Gastroesophageal sphincter (tissue), 4 donors: ENCODE measurements around the gene CDKAL1. TPM values are rescaled to one million over a fixed set of nuclear protein-coding genes. Genes with fewer than 3 reads are reported as not detected.

Experiments
- ATAC-seq: fragments of 150-250 bp; one replicate; pipeline ENCODE4 v1.9.1; 2016; ENCODE audit warnings: mild to moderate bottlenecking, moderate library complexity
- H3K27ac ChIP-seq, 4 donors: fragments of 200-600 bp; sonication (generic) in 3 of 4; 1 replicate in 3 of 4; 2 replicates in 1 of 4; pipeline ENCODE4 v1.5.1; 2016 to 2019
- H3K27me3 ChIP-seq: fragments of 200-600 bp; sonication (generic); one replicate; pipeline ENCODE4 v1.5.1; 2019
- H3K36me3 ChIP-seq, 2 donors: fragments of 200-600 bp; sonication (generic); one replicate each; pipeline ENCODE4 v1.5.1; 2019; ENCODE audit warnings: control low read depth in 1 of 2
- H3K4me1 ChIP-seq, 3 donors: fragments of 200-600 bp; sonication (generic); 1 replicate in 2 of 3; 2 replicates in 1 of 3; pipeline ENCODE4 v1.5.1; 2016 to 2019; ENCODE audit warnings: control low read depth in 2 of 3
- H3K4me3 ChIP-seq, 2 donors: fragments of 200-600 bp; sonication (generic); one replicate each; pipeline ENCODE4 v1.5.1; 2019; ENCODE audit warnings: mild to moderate bottlenecking in 1 of 2, moderate library complexity in 1 of 2
- H3K9me3 ChIP-seq, 3 donors: fragments of 200-600 bp; sonication (generic); one replicate each; pipeline ENCODE4 v1.5.1; 2017 to 2019; ENCODE audit warnings: control low read depth in 2 of 3
- CTCF ChIP-seq, 4 experiments: fragments of 200-600 bp in 2 of 4; fragments of 450-650 bp in 2 of 4; sonication (generic) in 1 of 4; IDR thresholded peaks; one replicate each; pipeline ENCODE4 v1.5.1; 2017 to 2019; ENCODE audit warnings: antibody characterized with exemption in 4 of 4, mild to moderate bottlenecking in 2 of 4, moderate library complexity in 2 of 4
- EP300 ChIP-seq: sonication (generic); formaldehyde crosslinking; IDR thresholded peaks from one replicate; pipeline ENCODE4 v1.6.1; 2017; ENCODE audit warnings: antibody characterized with exemption, mild to moderate bottlenecking
- POLR2A ChIP-seq, 2 donors: fragments of 450-650 bp; IDR thresholded peaks; one replicate each; pipeline ENCODE4 v1.6.1; 2017; ENCODE audit warnings: antibody characterized with exemption in 2 of 2, mild to moderate bottlenecking in 2 of 2, moderate library complexity in 1 of 2
- POLR2AphosphoS5 ChIP-seq: sonication (generic); formaldehyde crosslinking; IDR thresholded peaks from one replicate; pipeline ENCODE4 v1.6.1; 2017; ENCODE audit warnings: antibody characterized with exemption
- WGBS, 2 donors: methylation state at CpG; one replicate each; pipeline ENCODE4 v1.1.5; 2018; ENCODE audit warnings: low coverage in 1 of 2; 5-methylcytosine and 5-hydroxymethylcytosine counted together
- total RNA-seq, 4 donors: library from RNA; depleted of rRNA; stranded (reverse); fragments of >200 nt; gene quantifications; one replicate each; pipeline ENCODE4 v1.1.0, GENCODE V29; 2016

Gene CDKAL1
- total RNA-seq, 4 donors from 2014 or later, result 10.9 to 17.9 (median 15.0) TPM

GRCh38 chr6:20800653-20801052, 266.4 kb downstream of the CDKAL1 start:
- 100% methylated on average over 3 of the region's 4 CpGs for WGBS, 2 donors
- Histone ChIP-seq H3K4me3 (no peak overlapping the region), H3K27me3 (no peaks in the 10 kb centered on the region), H3K36me3 (peaks cover 0 to 4% of the 10 kb centered on the region in 2 donors), H3K9me3 (no peaks in the 10 kb centered on the region), H3K27ac (no peak overlapping the region), H3K4me1 (peaks cover 0 to 5% (median 0%) of the 10 kb centered on the region in 3 donors)
- ATAC-seq, result no peak
- TF ChIP-seq POLR2AphosphoS5 (no peak), EP300 (no peak), POLR2A (IDR thresholded peaks at IDR 0.05) (no peak)

DNA sequence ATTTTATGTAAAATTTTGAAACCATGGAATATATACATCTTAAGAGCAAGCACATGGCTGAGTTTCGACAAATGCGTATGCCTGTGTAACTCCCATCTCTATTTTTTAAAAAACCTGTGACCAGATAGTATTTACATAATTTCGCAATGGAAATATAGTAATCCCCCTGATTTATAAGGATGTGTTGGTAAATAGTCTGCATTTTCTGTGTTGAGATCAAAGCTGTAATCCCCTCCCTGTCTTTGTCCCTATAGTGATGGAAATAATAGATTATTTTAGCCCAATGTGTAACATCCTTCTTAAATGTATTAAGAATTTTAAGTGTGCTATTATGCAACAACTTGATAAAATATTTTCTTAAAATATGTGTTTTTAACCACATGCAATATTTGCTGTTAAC, 267.3 kb downstream of the CDKAL1 start:
- 97 to 98% methylated on average over 3 of the region's 3 CpGs for WGBS, 2 donors
- Histone ChIP-seq H3K27me3 (no peaks in the 10 kb centered on the region), H3K4me1 (peaks cover 0 to 5% (median 0%) of the 10 kb centered on the region in 3 donors), H3K9me3 (peaks cover 0 to 5% (median 0%) of the 10 kb centered on the region in 3 donors), H3K36me3 (peaks cover 0 to 4% of the 10 kb centered on the region in 2 donors), H3K27ac (no peak overlapping the region), H3K4me3 (no peak overlapping the region)
- TF ChIP-seq CTCF (IDR thresholded peaks at IDR 0.05) (no peak), EP300 (no peak), POLR2AphosphoS5 (no peak), POLR2A (IDR thresholded peaks at IDR 0.05) (no peak)
- ATAC-seq, result no peak

DNA sequence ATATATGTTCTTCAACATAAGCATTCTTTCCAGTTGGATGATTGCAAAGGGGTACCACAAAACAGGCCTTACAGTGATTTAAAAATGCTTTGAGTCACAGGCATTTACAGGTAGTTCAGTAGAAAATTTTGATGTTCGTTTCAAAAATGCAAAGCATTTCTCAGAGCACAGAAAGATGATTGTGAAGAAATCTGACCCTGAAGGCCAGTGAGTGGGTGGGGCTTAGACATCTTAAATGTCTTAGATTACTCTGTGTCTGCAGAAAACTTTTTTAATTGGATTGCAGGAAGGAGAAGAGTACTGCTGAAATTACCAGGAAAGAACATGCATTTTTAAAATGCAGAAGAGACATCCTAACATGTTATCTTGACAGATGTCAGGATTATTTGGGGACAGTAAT, 268.3 kb downstream of the CDKAL1 start:
- no peak for TF ChIP-seq CTCF (IDR thresholded peaks at IDR 0.05)
- no peak for TF ChIP-seq POLR2A (IDR thresholded peaks at IDR 0.05)
- TF ChIP-seq EP300, result no peak
- TF ChIP-seq POLR2AphosphoS5, result no peak
- H3K9me3 ChIP-seq, result peaks cover 0 to 12% (median 0%) of the 10 kb centered on the region in 3 donors
- peaks cover 0 to 5% (median 0%) of the 10 kb centered on the region in 3 donors for H3K4me1 ChIP-seq
- H3K27ac ChIP-seq, result no peak overlapping the region
- no peak for ATAC-seq
- no peaks in the 10 kb centered on the region for H3K27me3 ChIP-seq
- H3K4me3 ChIP-seq, result no peak overlapping the region
- 33 to 44% methylated on average over 1 of the region's 1 CpG for WGBS, 2 donors
- H3K36me3 ChIP-seq, result peaks cover 0 to 4% of the 10 kb centered on the region in 2 donors

DNA sequence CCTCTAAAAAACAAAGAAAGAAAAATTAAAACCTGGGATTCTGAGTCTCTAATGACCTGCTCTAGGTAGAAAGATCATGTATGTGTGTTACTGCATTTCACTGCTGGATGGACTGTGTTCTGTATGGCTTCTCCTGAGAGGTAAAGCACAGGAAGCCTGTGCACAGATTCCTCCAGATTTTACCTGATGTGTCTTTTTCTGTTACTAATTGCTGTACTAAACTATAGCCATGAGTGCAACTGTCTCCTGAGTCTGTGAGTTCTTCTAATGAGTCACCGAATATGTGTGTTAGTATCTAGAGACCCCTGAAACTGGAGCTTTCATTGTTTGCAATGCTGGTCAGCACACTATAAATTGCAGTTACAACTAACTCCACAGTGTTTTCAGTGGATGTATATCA, 270.8 kb downstream of the CDKAL1 start:
- no peak overlapping the region for H3K27ac ChIP-seq
- H3K4me1 ChIP-seq, result peaks cover 0 to 16% (median 0%) of the 10 kb centered on the region in 3 donors
- H3K36me3 ChIP-seq, result peaks cover 0 to 4% of the 10 kb centered on the region in 2 donors
- TF ChIP-seq CTCF (IDR thresholded peaks at IDR 0.05) (no peak), POLR2A (IDR thresholded peaks at IDR 0.05) (no peak)
- ATAC-seq, result no peak
- H3K27me3 ChIP-seq, result no peaks in the 10 kb centered on the region
- WGBS, 2 donors, result 64 to 79% methylated on average over 1 of the region's 1 CpG
- peaks cover 0 to 12% (median 0%) of the 10 kb centered on the region in 3 donors for H3K9me3 ChIP-seq
- no peak overlapping the region for H3K4me3 ChIP-seq

GRCh38 chr6:20806669-20807068, 272.4 kb downstream of the CDKAL1 start:
- no peaks in the 10 kb centered on the region for H3K27me3 ChIP-seq
- no peaks in the 10 kb centered on the region for H3K36me3 ChIP-seq
- WGBS, 2 donors, result 96% methylated on average over 2 to 3 of the region's 3 CpGs
- H3K4me3 ChIP-seq, result no peak overlapping the region
- TF ChIP-seq CTCF (IDR thresholded peaks at IDR 0.05) (no peak), POLR2A (IDR thresholded peaks at IDR 0.05) (no peak), EP300 (no peak), POLR2AphosphoS5 (no peak)
- H3K4me1 ChIP-seq, result peaks cover 0 to 28% (median 0%) of the 10 kb centered on the region in 3 donors
- H3K27ac ChIP-seq, result no peak overlapping the region
- no peak for ATAC-seq
- peaks cover 0 to 12% (median 0%) of the 10 kb centered on the region in 3 donors for H3K9me3 ChIP-seq
